Stimulated activated CD8-positive, alpha-beta memory T cell treated with anti-CD3 and anti-CD28 coated beads, Interleukin-12 subunit alpha, Interleukin-12 subunit beta, amount 100 ng/mL, for 1 hour (primary cell): Measurements from ENCODE around the gene MAPK8.
"Not testable (repeated sequence)": the region's sequence is repeated elsewhere in the genome, so short reads cannot be mapped to it uniquely, and the experiment has no call there.

Experiments
- DNase-seq: peaks from one replicate; pipeline ENCODE4 v3.0.0-alpha.2; 2020; ENCODE audit warnings: low read depth

MAPK8 gene

GRCh38 chr10:48306265-48306869 is at the start of gene MAPK8:
Gene MAPK8, plus strand, starts transcription at chr10:48306677. Its CDS starts 94,984 bp downstream, at chr10:48401661.
- peak; percentile 82 for DNase-seq

DNA sequence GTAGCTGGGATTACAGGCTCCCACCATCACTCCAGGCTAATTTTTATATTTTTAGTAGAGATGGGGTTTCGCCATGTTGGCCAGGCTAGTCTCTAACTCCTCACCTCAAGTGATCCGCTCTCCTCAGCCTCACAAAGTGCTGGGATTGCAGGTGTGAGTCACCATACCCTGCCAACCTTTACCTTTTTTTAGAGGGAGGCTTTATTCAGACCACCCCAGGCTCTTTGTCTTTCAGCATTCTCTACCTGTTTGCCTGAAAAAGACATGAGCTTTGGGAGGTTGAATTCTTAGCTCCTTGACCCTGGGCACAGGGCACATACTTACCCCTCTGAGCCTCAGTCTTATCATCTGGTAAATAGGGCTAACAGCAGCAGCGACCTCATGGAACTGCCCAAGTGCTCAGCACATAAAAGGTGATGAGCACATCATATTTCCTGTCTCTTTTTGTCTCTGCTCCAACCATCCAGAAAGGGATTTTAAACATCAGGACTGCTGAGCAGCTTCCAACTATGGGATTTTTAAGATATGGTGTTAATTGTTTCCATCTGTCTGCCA is 49.0 kb upstream of the MAPK8 start:
- DNase-seq, result no peak

DNA sequence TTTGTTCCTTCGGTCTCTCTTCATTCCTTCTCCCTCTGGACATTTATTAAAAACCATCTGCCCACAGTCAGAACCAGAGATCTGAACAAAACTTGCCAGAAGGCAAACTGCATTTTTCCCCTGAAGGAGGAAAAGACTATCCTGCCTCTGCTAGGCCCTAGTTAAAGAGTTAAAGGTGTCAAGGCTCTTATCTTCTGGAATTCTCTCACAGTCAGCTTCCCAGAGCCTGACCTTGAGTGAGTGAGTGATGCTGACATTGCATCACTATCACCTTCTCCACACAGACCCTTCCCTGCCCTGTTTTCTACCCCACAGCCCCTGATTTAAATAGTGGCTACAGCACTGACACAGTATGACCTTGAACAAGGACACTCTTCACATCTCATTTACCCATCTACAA is 48.4 kb upstream of the MAPK8 start:
- DNase-seq, result no peak

- no peak for DNase-seq
These were observed 39.9 kb upstream of the MAPK8 start for GRCh38 chr10:48266528-48266927.

- DNase-seq, result no peak
These were observed 35.3 kb upstream of the MAPK8 start for GRCh38 chr10:48271047-48271730.

DNA sequence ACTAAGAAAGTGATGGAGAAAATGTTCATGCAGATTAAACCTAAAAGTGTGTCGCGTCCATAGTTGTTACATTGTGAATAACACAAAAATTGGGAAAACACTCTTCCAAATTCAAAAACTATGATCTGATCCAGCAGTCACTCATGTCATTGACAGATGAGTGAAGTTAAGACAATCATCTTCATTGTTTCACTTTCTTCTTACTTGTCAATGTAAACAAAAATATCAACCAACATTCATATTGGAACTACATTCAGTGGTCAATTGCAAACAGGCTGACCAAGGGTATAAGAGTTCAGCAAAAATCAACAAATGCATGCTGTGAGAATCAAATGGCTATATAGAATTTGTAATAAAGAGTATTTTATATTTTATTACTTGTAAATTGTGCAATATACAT is 33.8 kb upstream of the MAPK8 start:
- no peak for DNase-seq

GRCh38 chr10:48273741-48274140 is 32.7 kb upstream of the MAPK8 start:
- no peak for DNase-seq

- no peak for DNase-seq
These were observed 31.8 kb upstream of the MAPK8 start, which contains the start of gene FRMPD2 for GRCh38 chr10:48274636-48275035. Gene FRMPD2, minus strand, starts transcription at chr10:48274696. Its CDS starts 129 bp downstream, at chr10:48274567.

GRCh38 chr10:48277093-48277492 is 29.4 kb upstream of the MAPK8 start:
- no peak for DNase-seq

- DNase-seq, result no peak
These were observed 27.3 kb upstream of the MAPK8 start for GRCh38 chr10:48279081-48279751.

- DNase-seq, result not testable (repeated sequence)
These were observed 24.8 kb upstream of the MAPK8 start for GRCh38 chr10:48281697-48282096.

- no peak for DNase-seq
These were observed 23.6 kb upstream of the MAPK8 start for GRCh38 chr10:48282829-48283228.

GRCh38 chr10:48284002-48284546 is 22.4 kb upstream of the MAPK8 start:
- no peak for DNase-seq

GRCh38 chr10:48284811-48285210 is 21.7 kb upstream of the MAPK8 start:
- no peak for DNase-seq

GRCh38 chr10:48285710-48286109 is 20.8 kb upstream of the MAPK8 start:
- no peak for DNase-seq

GRCh38 chr10:48286356-48286755 is 20.1 kb upstream of the MAPK8 start:
- no peak for DNase-seq

- DNase-seq, result no peak
These were observed 18.8 kb upstream of the MAPK8 start for GRCh38 chr10:48287417-48288391.

DNA sequence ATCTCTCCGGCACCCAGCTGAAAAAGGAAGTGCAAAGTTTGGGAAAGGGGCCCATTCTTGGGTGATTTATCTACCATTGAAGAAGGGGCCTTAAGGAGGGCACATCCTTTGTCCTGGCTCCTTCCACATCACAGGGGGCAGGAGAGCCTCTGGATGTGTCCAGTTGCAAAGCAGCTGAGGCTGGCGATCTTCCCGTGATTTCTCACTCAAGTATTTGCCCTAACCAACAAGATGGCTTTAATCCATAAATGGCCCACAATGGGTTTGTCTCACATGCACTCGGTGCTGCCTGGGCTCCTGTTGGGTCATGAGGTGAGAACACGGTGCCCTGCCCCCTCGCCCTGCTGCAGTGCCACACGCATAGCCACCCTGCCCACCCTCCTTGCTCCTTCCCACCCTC is 17.8 kb upstream of the MAPK8 start:
- DNase-seq, result no peak

DNA sequence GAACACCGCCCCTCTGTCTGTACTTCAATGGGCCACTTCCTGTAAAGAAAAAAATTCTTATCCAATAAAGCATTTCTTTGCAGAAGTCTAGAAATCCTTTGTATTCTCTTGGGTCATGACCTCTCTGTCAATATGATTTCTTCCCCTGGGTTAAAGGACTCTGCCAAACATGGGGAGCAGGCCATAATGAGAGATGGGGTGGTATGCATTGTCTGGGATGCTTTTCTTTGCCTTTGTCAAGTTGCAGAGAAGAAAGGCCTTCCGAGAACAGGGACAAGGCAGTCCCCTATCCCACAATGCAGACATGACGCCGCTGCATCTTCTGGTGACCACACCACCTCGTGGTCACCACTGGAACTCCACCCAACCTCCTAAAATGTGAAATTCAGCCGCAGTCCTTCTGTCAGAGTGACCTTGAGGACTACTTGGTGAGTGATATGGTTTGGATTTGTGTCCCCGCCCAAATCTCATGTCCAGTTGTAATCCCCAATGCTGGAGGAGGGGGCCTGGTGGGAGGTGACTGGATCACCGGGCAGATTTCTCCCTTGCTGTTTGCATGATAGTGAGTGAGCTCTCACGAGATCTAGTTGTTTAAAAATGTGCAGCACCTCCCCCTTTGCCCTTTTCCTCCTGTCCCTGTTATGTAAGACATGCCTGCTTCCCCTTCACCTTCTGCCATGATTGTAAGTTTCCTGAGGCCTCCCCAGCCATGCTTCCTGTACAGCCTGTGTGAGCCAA is 16.8 kb upstream of the MAPK8 start:
- DNase-seq, result peak; percentile 2

GRCh38 chr10:48290286-48290685 is 16.2 kb upstream of the MAPK8 start:
- no peak for DNase-seq

- no peak for DNase-seq
These were observed 15.3 kb upstream of the MAPK8 start for GRCh38 chr10:48291190-48291589.
